Measurements from ENCODE around the gene ADAMTS13. TPM values are rescaled to one million over a fixed set of nuclear protein-coding genes. Genes with fewer than 3 reads are reported as not detected.
"Not testable (repeated sequence)": the region's sequence is repeated elsewhere in the genome, so short reads cannot be mapped to it uniquely, and the experiment has no call there.

The ADAMTS13 gene
- total and polyA plus RNA-seq, 8 donors: 1.5 to 18.9 (median 3.1) TPM

GRCh38 chr9:133443248-133443647, 21.1 kb downstream of the ADAMTS13 start:
- FAIRE-seq (no peak), DNase-seq (no peak), ATAC-seq (no peak)
- Histone ChIP-seq H3K9me3 (no peaks in the 10 kb centered on the region), H3K4me3 (no peak overlapping the region), H3K36me3 (no peaks in the 10 kb centered on the region), H3K4me1 (no peaks in the 10 kb centered on the region), H3K27me3 (no peaks in the 10 kb centered on the region), H3K27ac (no peak overlapping the region)
- intact Hi-C loops (cut with DNase I): no loop called here
- 93 to 94% methylated on average over 11 to 15 of the region's 15 CpGs for WGBS, 2 donors
- TF ChIP-seq CTCF (IDR thresholded peaks at IDR 0.05): no peak

- FAIRE-seq (no peak), DNase-seq (no peak), ATAC-seq (no peak)
- no peak overlapping the region for H3K4me3 ChIP-seq
- H3K36me3 ChIP-seq: no peaks in the 10 kb centered on the region
- intact Hi-C loops (cut with DNase I): no loop called here
- H3K4me1 ChIP-seq: no peaks in the 10 kb centered on the region
- 82 to 86% methylated on average over 8 of the region's 8 CpGs for WGBS, 2 donors
- no peak overlapping the region for H3K27ac ChIP-seq
- H3K27me3 ChIP-seq: no peaks in the 10 kb centered on the region
- TF ChIP-seq CTCF (IDR thresholded peaks at IDR 0.05): no peak
- no peaks in the 10 kb centered on the region for H3K9me3 ChIP-seq
Observed at GRCh38 chr9:133443982-133444381, 21.8 kb downstream of the ADAMTS13 start.

GRCh38 chr9:133445293-133445969, 23.3 kb downstream of the ADAMTS13 start:
- 78 to 89% methylated on average over 23 of the region's 23 CpGs for WGBS, 2 donors
- H3K4me1 ChIP-seq: no peaks in the 10 kb centered on the region
- intact Hi-C loops (cut with DNase I): no loop called here
- no peaks in the 10 kb centered on the region for H3K36me3 ChIP-seq
- H3K4me3 ChIP-seq: no peak overlapping the region
- ATAC-seq (no peak), FAIRE-seq (no peak), DNase-seq (no peak)
- no peak for TF ChIP-seq CTCF (IDR thresholded peaks at IDR 0.05)
- no peaks in the 10 kb centered on the region for H3K9me3 ChIP-seq
- no peaks in the 10 kb centered on the region for H3K27me3 ChIP-seq
- H3K27ac ChIP-seq: no peak overlapping the region

GRCh38 chr9:133448487-133448972, 26.4 kb downstream of the ADAMTS13 start:
- Histone ChIP-seq H3K36me3 (no peaks in the 10 kb centered on the region), H3K27ac (peak overlapping the region in 1 of 4 donors; percentile 22), H3K4me3 (no peak overlapping the region), H3K27me3 (no peaks in the 10 kb centered on the region), H3K4me1 (no peaks in the 10 kb centered on the region), H3K9me3 (no peaks in the 10 kb centered on the region)
- WGBS, 2 donors: 62 to 64% methylated on average over 13 of the region's 13 CpGs
- ATAC-seq: peak; percentile 17 to 47 (median 40)
- no peak for FAIRE-seq
- DNase-seq: peak in 2 of 6 donors; percentile 68 to 82
- TF ChIP-seq CTCF (IDR thresholded peaks at IDR 0.05): no peak
- intact Hi-C loops (cut with DNase I): no loop called here

GRCh38 chr9:133449760-133450159, 27.6 kb downstream of the ADAMTS13 start:
- TF ChIP-seq CTCF (IDR thresholded peaks at IDR 0.05): no peak

GRCh38 chr9:133451865-133452264, 29.7 kb downstream of the ADAMTS13 start:
- H3K27ac ChIP-seq; H3K36me3 ChIP-seq; intact Hi-C loops (cut with DNase I); H3K9me3 ChIP-seq; ATAC-seq; FAIRE-seq; H3K4me1 ChIP-seq; H3K27me3 ChIP-seq; H3K4me3 ChIP-seq; DNase-seq: not testable (repeated sequence)
- 87 to 93% methylated on average over 5 of the region's 5 CpGs for WGBS, 2 donors

More at GRCh38 chr9:133449760-133450159, 27.6 kb downstream of the ADAMTS13 start:
- Histone ChIP-seq H3K36me3 (no peaks in the 10 kb centered on the region), H3K27ac (peak overlapping the region in 1 of 4 donors; percentile 33), H3K9me3 (no peaks in the 10 kb centered on the region), H3K4me3 (no peak overlapping the region), H3K4me1 (no peaks in the 10 kb centered on the region), H3K27me3 (no peaks in the 10 kb centered on the region)
- WGBS, 2 donors: 77 to 83% methylated on average over 12 of the region's 12 CpGs
- DNase-seq: peak in 5 of 6 donors; percentile 51 to 89 (median 74)
- ATAC-seq: peak; percentile 85 to 94 (median 90)
- no peak for FAIRE-seq
- intact Hi-C loops (cut with DNase I): no loop called here

Measured in pancreas (tissue), 10 donors.